ENCODE results near the gene TMEM9.
"Not testable (repeated sequence)": the region's sequence is repeated elsewhere in the genome, so short reads cannot be mapped to it uniquely, and the experiment has no call there.

Gene TMEM9

GRCh38 chr1:201173736-201174135 is 19.5 kb upstream of the TMEM9 start:
- DNase-seq (ENCODE audit: low read depth in 2 of 3, low spot score in 2 of 3) = no peak

GRCh38 chr1:201172999-201173610 is 18.8 kb upstream of the TMEM9 start:
- DNase-seq (ENCODE audit: low read depth in 2 of 3, low spot score in 2 of 3) = no peak

- no peak for DNase-seq (ENCODE audit: low read depth in 2 of 3, low spot score in 2 of 3)
Observed at GRCh38 chr1:201172326-201172725, 18.1 kb upstream of the TMEM9 start.

- DNase-seq (ENCODE audit: low read depth in 2 of 3, low spot score in 2 of 3) = peak; percentile 19 to 33 (median 32)
Observed at GRCh38 chr1:201171063-201172036, 17.1 kb upstream of the TMEM9 start.

GRCh38 chr1:201170533-201171062 is 16.3 kb upstream of the TMEM9 start:
- peak; percentile 60 to 67 (median 65) for DNase-seq (ENCODE audit: low read depth in 2 of 3, low spot score in 2 of 3)

GRCh38 chr1:201169971-201170532 is 15.8 kb upstream of the TMEM9 start:
- no peak for DNase-seq (ENCODE audit: low read depth in 2 of 3, low spot score in 2 of 3)

- DNase-seq (ENCODE audit: low read depth in 2 of 3, low spot score in 2 of 3) = no peak
Observed at GRCh38 chr1:201169203-201169602, 14.9 kb upstream of the TMEM9 start.

GRCh38 chr1:201167041-201167991 is 13.0 kb upstream of the TMEM9 start:
- no peak for DNase-seq (ENCODE audit: low read depth in 2 of 3, low spot score in 2 of 3)

- no peak for DNase-seq (ENCODE audit: low read depth in 2 of 3, low spot score in 2 of 3)
Observed at GRCh38 chr1:201164645-201165044, 10.4 kb upstream of the TMEM9 start.

GRCh38 chr1:201163707-201164106 is 9.4 kb upstream of the TMEM9 start:
- no peak for DNase-seq (ENCODE audit: low read depth in 2 of 3, low spot score in 2 of 3)

GRCh38 chr1:201163036-201163435 is 8.8 kb upstream of the TMEM9 start:
- DNase-seq (ENCODE audit: low read depth in 2 of 3, low spot score in 2 of 3) = not testable (repeated sequence)

GRCh38 chr1:201157949-201158348 is 3.7 kb upstream of the TMEM9 start:
- DNase-seq (ENCODE audit: low read depth in 2 of 3, low spot score in 2 of 3) = no peak

- no peak for DNase-seq (ENCODE audit: low read depth in 2 of 3, low spot score in 2 of 3)
Observed at GRCh38 chr1:201156819-201157218, 2.5 kb upstream of the TMEM9 start.

GRCh38 chr1:201156346-201156745 is 2.1 kb upstream of the TMEM9 start:
- DNase-seq (ENCODE audit: low read depth in 2 of 3, low spot score in 2 of 3) = no peak

- no peak for DNase-seq (ENCODE audit: low read depth in 2 of 3, low spot score in 2 of 3)
Observed at GRCh38 chr1:201155354-201155753, 1.1 kb upstream of the TMEM9 start.

- no peak for DNase-seq (ENCODE audit: low read depth in 2 of 3, low spot score in 2 of 3)
Observed at GRCh38 chr1:201153474-201154388, 543 bp downstream of the TMEM9 start.

- no peak for DNase-seq (ENCODE audit: low read depth in 2 of 3, low spot score in 2 of 3)
Observed at GRCh38 chr1:201149400-201149799, 4.9 kb downstream of the TMEM9 start.

GRCh38 chr1:201147396-201148015 is 6.8 kb downstream of the TMEM9 start:
- no peak for DNase-seq (ENCODE audit: low read depth in 2 of 3, low spot score in 2 of 3)
